Lower leg skin (tissue), 4 donors: Measurements from ENCODE around the gene EPC1. TPM values are rescaled to one million over a fixed set of nuclear protein-coding genes. Genes with fewer than 3 reads are reported as not detected.
"Not testable (repeated sequence)": the region's sequence is repeated elsewhere in the genome, so short reads cannot be mapped to it uniquely, and the experiment has no call there.

Source experiments
- DNase-seq, 2 donors: peaks; one replicate each; pipeline ENCODE4 v3.0.0-alpha.2; 2019; ENCODE audit warnings: low spot score in 2 of 2
- H3K4me3 ChIP-seq: fragments of 200-600 bp; sonication (generic); 2 replicates; pipeline ENCODE4 v1.5.1; 2017; ENCODE audit warnings: mild to moderate bottlenecking, low read depth; ENCODE audit not compliant: poor library complexity, severe bottlenecking
- POLR2A ChIP-seq, 2 donors: fragments of 450-650 bp; IDR thresholded peaks; one replicate each; pipeline ENCODE4 v1.6.1; 2016 to 2017; ENCODE audit warnings: antibody characterized with exemption in 2 of 2, mild to moderate bottlenecking in 1 of 2, moderate library complexity in 1 of 2
- WGBS, 2 donors: methylation state at CpG; one replicate each; pipeline ENCODE4 v1.1.5; 2018; 5-methylcytosine and 5-hydroxymethylcytosine counted together
- intact Hi-C: fragments of 100-400 bp; cut with DNase I; formaldehyde crosslinking; loops from one replicate; pipeline ENCODE4 v1.15.0; 2023; ENCODE audit warnings: low total_unique reads
- total RNA-seq, 4 donors: library from RNA; depleted of rRNA; stranded (reverse); fragments of >200 nt; gene quantifications; one replicate each; pipeline ENCODE4 v1.1.0, GENCODE V29; 2016
- TF ChIP-seq, protein P1 (sequence below), 3 donors: fragments of 450-650 bp; IDR thresholded peaks; one replicate each; pipeline ENCODE4 v1.5.1; 2016; ENCODE audit warnings: antibody characterized with exemption in 3 of 3, mild to moderate bottlenecking in 3 of 3, moderate library complexity in 2 of 3

EPC1 gene
- total RNA-seq, 4 donors from 2014 or later, result 33.9 to 42.3 (median 36.8) TPM

DNA sequence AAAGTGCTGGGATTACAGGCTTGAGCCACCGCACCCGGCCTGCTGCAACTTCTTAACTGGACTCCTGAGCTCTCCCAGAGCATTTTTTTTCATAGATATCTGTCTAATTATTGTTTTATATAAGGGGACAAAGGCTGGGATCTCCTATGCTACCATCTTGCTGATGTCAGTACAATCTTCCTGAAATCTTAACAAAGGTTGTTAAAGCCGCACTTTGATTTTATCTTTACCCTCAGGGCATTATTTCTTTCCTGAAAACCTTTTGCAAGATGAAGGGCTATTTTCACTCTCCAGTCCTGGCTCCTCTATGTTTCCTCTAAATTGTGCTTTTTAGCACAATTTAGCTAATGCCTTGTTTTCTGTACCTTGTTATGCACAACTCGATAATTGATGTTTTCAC, 102.9 kb downstream of the EPC1 start:
- 90% methylated on average over 4 of the region's 4 CpGs for WGBS, 2 donors
- TF ChIP-seq POLR2A (IDR thresholded peaks at IDR 0.05), result no peak
- TF ChIP-seq, protein P1, sequence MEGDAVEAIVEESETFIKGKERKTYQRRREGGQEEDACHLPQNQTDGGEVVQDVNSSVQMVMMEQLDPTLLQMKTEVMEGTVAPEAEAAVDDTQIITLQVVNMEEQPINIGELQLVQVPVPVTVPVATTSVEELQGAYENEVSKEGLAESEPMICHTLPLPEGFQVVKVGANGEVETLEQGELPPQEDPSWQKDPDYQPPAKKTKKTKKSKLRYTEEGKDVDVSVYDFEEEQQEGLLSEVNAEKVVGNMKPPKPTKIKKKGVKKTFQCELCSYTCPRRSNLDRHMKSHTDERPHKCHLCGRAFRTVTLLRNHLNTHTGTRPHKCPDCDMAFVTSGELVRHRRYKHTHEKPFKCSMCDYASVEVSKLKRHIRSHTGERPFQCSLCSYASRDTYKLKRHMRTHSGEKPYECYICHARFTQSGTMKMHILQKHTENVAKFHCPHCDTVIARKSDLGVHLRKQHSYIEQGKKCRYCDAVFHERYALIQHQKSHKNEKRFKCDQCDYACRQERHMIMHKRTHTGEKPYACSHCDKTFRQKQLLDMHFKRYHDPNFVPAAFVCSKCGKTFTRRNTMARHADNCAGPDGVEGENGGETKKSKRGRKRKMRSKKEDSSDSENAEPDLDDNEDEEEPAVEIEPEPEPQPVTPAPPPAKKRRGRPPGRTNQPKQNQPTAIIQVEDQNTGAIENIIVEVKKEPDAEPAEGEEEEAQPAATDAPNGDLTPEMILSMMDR (IDR thresholded peaks at IDR 0.05), result no peak
- intact Hi-C loops, result no loop called here
- no peak overlapping the region for H3K4me3 ChIP-seq
- no peak for DNase-seq

DNA sequence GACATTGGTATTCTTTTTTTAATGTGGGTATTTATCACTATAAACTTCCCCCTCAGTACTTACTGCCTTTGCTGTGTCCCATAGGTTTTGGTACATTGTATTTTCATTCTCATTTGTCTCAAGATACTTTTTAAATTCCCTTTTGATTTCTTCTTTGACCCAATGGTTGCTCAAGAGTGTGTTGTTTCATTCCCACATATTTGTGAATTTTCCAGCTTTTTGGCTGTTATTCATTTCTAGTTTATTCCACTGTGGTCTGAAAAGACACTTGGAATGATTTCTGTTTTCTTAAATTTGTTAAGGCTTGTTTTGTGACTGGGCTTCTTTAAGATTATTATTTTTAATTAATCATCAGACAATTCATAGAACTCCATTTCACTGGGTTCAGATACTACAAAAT, 105.0 kb downstream of the EPC1 start:
- TF ChIP-seq, protein P1 (IDR thresholded peaks at IDR 0.05), result no peak
- TF ChIP-seq POLR2A (IDR thresholded peaks at IDR 0.05), result no peak
- no peak for DNase-seq
- intact Hi-C loops, result no loop called here

DNA sequence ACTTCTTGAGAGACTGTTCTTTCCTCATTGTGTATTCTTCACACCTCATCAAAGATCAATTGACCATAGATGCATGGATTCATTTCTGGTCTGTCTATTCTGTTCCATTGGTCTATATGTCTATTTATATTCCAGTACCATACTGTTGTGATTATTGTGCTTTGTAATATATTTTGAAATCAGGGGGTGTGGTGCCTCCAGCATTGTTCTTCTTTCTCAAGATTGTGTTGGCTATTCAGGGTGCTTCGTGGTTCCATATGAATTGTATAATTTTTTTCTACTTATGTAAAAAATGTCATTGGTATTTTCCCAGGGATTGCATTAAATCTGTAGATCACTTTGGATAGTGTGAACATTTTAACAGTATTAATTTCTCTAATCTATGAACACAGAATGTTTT, 106.5 kb downstream of the EPC1 start:
- WGBS, 2 donors, result 71 to 80% methylated on average over 1 of the region's 1 CpG
- TF ChIP-seq, protein P1 (IDR thresholded peaks at IDR 0.05), result no peak
- TF ChIP-seq POLR2A (IDR thresholded peaks at IDR 0.05), result no peak
- intact Hi-C loops, result no loop called here
- no peak overlapping the region for H3K4me3 ChIP-seq
- DNase-seq, result no peak

More for the DNA sequence above, 105.0 kb downstream of the EPC1 start:
- H3K4me3 ChIP-seq, result no peak overlapping the region

DNA sequence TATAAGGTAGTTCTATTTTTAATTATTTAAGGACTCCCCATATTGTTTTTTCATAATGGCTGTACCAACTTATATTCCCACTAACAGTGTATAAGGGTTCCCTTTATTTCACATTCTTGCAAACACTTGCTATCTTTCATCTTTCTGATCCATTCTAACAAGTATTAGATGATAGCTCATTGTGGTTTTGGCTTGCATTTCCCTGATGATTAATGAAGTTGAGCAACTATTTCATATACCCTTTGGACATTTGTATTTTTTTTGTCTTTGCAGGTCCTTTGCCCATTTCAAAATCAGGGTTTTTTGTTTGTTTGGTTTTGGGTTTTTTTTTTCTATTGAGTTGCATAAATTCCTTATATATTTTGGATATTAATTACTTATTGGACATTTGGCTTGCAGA, 107.2 kb downstream of the EPC1 start:
- no peak for DNase-seq
- intact Hi-C loops, result no loop called here
- TF ChIP-seq, protein P1 (IDR thresholded peaks at IDR 0.05), result no peak
- TF ChIP-seq POLR2A (IDR thresholded peaks at IDR 0.05), result no peak
- no peak overlapping the region for H3K4me3 ChIP-seq

DNA sequence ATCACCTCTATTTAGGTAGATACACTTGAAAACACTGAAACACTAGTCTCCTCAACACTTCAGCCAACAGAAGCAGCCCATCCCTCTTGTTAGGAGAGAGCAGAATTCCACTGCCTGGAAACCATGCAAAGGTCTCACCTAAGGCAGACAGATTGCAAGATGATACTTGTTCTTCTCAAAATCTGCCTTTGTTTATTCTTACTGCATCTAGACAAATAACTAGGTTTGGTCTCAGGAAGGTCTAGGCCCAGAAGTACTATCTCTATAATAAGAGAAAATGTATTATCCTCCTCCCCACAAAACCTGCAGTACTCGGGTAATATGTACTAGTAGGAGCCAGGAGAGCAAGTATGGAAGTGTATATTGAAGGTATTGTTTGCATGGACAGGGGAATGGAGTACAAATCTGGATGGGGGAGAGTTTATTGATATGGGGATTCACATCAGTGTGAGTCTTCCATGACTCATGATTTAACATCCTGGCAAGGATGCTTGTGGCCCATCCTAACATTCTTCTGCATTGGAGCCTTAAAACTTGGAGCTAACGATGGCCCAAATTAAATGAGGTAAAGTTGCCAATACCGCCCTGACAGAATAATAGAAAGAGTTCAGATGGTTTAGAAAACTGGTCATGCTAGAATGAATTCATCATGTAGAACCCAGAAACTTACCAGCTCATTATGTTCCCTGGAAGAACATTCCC, 109.2 kb downstream of the EPC1 start:
- TF ChIP-seq POLR2A (IDR thresholded peaks at IDR 0.05), result no peak
- TF ChIP-seq, protein P1 (IDR thresholded peaks at IDR 0.05), result no peak
- WGBS, 2 donors, result 57 to 68% methylated on average over 3 of the region's 3 CpGs
- no peak for DNase-seq
- H3K4me3 ChIP-seq, result no peak overlapping the region
- intact Hi-C loops, result no loop called here

DNA sequence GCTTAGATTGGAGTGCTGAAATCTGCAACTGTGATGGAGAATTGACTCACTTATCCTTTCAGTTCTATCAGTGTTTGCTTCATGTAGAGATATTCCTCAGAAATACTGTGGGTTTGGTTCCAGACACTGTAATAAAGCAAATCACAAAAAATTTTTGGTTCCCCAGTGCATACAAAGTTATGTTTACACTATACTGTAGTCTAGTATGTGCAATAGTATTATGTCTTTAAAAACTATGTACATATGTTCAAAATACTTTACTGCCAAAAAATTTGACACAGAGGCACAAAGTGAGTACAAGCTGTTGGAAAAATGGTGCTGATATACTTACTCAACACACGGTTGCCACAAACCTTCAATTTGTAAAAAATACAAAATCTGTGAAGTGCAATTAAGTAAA, 112.5 kb downstream of the EPC1 start:
- WGBS, 2 donors, result 82% methylated on average over 1 of the region's 1 CpG
- no peak overlapping the region for H3K4me3 ChIP-seq
- intact Hi-C loops, result no loop called here
- no peak for TF ChIP-seq POLR2A (IDR thresholded peaks at IDR 0.05)
- TF ChIP-seq, protein P1 (IDR thresholded peaks at IDR 0.05), result no peak
- no peak for DNase-seq

DNA sequence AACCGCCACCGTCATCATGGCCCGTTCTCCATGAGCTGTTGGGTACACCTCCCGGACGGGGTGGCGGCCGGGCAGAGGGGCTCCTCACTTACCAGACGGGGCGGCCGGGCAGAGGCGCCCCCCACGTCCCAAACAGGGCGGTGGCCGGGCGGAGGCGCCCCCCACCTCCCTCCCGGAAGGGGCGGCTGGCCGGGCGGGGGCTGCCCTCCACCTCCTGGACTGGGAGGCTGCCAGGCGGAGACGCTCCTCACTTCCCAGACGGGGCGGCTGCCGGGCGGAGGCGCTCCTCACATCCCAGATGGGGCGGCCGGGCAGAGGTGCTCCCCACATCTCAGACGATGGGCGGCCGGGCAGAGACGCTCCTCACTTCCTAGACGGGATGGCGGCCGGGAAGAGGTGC, 113.6 kb downstream of the EPC1 start:
- DNase-seq, intact Hi-C loops: not testable (repeated sequence)
- WGBS, 2 donors, result 95 to 96% methylated on average over 32 to 36 of the region's 36 CpGs

More for the DNA sequence above, 113.6 kb downstream of the EPC1 start:
- not testable (repeated sequence) for H3K4me3 ChIP-seq
